DMS114 treated with DMSO at 0.1 percent for 48 hours (cell line): ENCODE measurements around the gene GRHL1.
"Not testable (repeated sequence)": the region's sequence is repeated elsewhere in the genome, so short reads cannot be mapped to it uniquely, and the experiment has no call there.

Experiments
- DNase-seq: peaks from one replicate; lab custom pipeline; 2025; ENCODE audit not compliant: unreplicated experiment; lab: John Stamatoyannopoulos, UW

Gene GRHL1

DNA sequence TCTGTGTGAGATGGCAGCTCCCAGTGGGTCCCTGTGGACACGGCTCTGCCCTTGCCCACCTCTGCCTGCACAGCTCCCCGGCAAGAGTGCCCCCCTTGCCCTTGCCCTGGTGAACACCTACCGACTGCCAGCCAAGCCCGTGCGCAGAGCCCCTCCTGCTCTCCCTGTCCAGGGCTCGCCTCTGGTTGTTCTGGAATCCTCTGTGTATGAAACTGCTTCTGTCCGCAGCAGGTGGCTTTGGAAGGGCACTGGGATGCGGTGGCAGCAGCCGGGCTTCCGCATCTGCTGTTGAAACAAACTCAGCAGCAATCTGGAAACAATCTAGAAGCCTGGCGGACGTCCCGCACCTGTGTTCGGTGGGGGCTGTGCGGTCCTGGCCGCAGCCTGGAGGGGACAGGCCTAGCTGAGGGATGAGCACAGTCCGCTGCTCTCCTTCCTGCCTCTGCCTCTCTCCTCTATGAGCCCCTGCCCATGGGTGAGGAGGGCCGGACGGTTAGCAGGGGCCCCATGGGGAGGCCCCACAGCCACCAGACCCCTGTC, 57.8 kb downstream of the GRHL1 start:
- no peak for DNase-seq

DNA sequence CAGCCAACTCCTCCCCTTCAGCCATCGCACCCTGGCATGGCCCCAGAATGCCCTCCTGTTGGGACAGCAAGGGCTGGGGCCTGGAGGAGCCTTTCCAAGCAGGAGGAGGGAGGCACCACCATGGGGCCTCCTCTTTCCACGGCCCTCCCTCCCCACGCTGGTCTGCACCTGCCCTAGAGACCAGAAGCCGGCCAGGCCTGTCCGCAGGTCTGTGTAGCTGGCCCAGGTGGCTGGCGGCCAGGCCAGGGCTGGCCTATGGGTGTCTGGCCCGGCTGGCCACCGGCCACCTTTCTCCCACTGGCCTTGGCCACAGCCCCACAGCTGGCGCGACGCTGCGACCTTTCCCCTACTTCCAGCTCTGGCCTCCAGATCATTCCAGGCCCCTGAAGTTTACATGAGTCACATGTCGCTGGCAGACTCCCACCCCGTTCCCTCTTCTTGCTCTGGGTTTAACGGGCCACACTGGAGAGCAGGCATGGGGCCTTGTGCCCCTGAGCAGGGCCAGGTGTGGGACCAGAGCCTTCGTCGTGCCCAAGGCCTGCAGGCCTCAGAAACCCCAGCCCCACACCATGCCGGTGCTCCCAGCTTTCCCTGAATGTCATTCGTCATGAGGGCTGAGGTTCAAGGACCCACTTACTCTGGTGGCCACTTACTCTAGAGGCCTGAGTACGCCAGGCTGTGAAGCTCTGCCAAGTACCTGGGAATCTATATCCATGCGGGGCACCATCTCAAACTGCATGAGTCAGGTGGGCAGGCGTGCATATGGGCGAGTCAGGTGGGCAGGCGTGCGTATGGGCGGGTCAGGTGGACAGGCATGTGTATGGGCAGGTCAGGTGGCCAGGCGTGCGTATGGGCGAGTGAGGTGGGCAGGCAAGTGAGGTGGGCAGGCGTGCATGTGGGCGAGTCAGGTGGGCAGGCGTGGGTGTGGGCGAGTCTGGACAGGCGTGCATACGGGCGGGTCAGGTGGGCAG, 58.6 kb downstream of the GRHL1 start:
- DNase-seq: no peak

DNA sequence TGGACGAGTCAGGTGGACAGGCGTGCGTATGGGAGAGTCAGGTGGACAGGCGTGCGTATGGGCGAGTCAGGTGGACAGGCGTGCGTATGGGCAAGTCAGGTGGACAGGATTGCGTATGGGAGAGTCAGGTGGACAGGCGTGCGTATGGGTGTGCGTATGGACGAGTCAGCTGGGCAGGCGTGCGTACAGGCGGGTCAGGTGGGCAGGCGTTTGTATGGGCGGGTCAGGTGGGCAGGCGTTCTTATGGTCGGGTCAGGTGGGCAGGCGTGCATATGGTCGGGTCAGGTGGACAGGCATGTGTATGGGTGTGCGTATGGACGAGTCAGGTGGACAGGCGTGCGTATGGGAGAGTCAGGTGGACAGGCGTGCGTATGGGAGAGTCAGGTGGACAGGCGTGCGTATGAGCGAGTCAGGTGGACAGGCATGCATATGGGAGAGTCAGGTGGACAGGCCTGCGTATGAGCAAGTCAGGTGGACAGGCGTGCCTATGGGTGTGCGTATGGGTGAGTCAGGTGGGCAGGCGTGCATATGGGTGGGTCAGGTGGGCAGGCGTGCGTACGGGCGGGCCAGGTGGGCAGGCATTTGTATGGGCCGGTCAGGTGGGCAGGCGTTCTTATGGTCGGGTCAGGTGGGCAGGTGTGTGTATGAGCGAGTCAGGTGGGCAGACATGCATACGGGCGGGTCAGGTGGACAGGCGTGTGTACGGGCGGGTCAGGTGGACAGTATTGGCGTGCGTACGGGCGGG, 59.5 kb downstream of the GRHL1 start:
- DNase-seq: not testable (repeated sequence)

DNA sequence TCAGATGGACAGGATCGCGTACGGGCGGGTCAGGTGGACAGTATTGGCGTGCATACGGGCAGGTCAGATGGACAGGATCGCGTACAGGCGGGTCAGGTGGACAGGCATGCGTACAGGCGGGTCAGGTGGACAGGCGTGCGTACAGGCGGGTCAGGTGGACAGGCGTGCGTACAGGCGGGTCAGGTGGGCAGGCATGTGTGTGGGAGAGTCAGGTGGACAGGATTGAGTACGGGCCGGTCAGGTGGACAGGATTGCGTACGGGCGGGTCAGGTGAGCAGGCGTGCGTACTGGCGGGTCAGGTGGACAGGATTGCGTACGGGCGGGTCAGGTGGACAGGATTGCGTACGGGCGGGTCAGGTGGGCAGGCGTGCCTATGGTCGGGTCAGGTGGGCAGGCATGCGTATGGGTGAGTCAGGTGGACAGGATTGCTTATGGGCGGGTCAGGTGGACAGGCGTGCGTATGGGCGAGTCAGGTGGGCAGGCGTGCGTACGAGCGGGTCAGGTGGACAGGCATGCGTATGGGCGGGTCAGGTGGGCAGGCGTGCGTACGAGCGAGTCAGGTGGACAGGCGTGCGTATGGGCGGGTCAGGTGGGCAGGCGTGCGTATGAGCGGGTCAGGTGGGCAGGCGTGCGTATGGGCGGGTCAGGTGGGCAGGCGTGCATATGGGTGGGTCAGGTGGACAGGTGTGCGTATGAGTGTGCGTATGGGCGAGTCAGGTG, 60.3 kb downstream of the GRHL1 start:
- not testable (repeated sequence) for DNase-seq

DNA sequence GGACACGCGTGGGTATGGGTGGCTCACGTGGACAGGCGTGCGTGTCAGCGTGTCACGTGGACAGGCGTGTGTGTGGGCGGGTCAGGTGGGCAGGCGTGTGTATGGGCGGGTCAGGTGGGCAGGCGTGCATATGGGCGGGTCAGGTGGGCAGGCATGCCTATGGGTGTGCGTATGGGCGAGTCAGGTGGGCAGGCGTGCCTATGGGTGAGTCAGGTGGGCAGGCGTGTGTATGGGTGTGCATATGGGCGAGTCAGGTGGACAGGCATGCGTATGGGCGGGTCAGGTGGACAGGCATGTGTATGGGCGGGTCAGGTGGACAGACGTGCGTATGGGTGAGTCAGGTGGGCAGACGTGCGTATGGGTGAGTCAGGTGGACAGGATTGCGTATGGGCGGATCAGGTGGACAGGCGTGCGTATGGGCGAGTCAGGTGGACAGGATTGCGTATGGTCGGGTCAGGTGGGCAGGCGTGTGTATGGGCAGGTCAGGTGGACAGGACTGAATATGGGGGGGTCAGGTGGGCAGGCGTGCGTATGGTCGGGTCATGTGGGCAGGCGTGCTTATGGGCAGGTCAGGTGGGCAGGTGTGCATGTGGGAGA, 61.0 kb downstream of the GRHL1 start:
- DNase-seq: not testable (repeated sequence)

DNA sequence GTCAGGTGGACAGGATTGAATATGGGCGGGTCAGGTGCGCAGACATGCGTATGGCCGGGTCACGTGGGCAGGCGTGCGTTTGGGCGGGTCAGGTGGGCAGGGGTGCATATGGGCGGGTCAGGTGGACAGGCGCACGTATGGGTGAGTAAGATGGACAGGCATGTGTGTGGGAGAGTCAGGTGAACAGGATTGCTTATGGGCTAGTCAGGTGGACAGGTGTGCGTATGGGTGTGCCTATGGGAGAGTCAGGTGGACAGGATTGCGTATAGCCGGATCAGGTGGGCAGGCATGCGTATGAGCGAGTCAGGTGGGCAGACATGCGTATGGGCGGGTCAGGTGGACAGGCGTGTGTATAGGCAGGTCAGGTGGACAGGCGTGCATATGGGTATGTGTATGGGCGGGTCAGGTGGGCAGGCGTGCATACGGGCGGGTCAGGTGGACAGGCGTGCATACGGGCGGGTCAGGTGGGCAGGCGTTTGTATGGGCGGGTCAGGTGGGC, 61.5 kb downstream of the GRHL1 start:
- DNase-seq: no peak

DNA sequence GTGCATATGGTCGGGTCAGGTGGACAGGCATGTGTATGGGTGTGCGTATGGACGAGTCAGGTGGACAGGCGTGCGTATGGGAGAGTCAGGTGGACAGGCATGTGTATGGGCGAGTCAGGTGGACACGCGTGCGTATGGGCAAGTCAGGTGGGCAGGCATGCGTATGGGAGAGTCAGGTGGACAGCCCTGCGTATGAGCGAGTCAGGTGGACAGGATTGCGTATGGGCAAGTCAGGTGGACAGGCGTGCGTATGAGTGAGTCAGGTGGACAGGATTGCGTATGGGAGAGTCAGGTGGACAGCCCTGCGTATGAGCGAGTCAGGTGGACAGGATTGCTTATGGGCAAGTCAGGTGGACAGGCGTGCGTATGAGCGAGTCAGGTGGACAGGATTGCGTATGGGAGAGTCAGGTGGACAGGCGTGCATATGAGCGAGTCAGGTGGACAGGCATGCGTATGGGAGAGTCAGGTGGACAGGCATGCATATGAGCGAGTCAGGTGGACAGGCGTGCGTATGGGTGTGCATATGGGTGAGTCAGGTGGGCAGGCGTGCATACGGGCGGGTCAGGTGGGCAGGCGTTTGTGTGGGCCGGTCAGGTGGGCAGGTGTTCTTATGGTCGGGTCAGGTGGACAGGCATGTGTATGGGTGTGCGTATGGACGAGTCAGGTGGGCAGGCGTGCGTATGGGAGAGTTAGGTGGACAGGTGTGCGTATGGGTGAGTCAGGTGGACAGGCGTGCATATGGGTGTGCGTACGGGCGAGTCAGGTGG, 62.3 kb downstream of the GRHL1 start:
- not testable (repeated sequence) for DNase-seq

DNA sequence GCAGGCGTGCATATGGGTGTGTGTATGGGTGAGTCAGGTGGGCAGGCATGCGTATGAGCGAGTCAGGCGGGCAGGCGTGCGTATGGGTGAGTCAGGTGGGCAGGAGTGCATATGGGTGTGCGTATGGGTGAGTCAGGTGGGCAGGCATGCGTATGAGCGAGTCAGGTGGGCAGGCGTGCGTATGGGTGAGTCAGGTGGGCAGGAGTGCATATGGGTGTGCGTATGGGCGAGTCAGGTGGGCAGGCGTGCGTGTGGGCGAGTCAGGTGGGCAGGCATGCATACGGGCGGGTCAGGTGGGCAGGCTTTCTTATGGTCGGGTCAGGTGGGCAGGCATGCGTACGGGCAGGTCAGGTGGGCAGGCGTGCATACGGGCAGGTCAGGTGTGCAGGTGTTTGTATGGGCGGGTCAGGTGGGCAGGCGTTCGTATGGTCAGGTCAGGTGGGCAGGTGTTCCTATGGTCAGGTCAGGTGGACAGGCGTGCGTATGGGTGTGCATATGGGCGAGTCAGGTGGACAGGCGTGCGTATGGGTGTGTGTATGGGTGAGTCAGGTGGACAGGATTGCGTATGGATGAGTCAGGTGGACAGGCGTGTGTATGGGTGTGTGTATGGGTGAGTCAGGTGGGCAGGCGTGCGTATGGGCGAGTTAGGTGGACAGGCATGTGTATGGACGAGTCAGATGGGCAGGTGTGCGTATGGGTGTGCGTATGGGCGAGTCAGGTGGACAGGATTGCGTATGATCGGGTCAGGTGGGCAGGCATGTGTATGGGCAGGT, 63.1 kb downstream of the GRHL1 start:
- DNase-seq: no peak

DNA sequence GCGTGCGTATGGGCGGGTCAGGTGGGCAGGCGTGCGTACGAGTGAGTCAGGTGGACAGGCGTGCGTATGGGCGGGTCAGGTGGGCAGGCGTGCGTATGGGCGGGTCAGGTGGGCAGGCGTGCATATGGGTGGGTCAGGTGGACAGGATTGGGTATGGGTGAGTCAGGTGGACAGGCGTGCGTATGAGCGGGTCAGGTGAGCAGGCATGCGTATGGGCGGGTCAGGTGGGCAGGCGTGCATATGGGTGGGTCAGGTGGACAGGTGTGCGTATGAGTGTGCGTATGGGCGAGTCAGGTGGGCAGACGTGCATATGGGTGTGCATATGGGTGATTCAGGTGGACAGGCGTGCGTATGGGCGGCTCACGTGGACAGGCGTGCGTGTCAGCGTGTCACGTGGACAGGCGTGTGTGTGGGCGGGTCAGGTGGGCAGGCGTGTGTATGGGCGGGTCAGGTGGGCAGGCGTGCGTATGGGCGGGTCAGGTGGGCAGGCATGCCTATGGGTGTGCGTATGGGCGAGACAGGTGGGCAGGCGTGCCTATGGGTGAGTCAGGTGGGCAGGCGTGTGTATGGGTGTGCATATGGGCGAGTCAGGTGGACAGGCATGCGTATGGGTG, 64.0 kb downstream of the GRHL1 start:
- not testable (repeated sequence) for DNase-seq

DNA sequence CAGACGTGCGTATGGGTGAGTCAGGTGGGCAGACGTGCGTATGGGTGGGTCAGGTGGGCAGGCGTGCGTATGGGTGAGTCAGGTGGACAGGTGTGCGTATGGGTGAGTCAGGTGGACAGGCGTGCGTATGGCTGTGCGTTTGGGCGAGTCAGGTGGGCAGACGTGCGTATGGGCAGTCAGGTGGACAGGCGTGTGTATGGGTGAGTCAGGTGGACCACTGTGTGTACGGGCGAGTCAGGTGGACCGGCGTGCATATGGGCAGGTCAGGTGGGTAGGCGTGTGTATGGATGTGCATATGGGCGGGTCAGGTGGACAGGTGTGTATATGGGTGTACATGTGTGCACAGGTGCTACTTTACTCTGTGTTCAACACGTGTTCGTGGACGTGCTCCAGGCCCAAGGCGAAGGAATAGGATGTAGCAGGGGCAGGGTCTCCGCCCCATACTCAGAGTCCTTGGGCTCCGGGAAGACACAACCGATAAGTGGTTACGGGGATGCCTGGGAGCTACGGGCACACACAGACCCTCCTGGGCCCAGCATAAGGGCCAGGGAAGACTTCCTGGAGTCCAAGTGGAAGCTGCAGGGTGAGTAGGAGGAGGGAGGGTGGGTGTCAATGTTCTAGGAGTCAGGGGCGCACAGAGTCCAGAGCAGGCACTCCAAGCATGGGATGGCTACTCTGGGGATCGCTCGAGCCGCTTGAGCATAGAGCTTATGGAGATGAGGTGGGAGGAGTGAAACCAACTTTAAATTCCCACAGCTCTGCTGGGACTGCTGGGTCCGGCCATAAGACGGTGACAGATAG, 64.7 kb downstream of the GRHL1 start:
- DNase-seq: no peak

DNA sequence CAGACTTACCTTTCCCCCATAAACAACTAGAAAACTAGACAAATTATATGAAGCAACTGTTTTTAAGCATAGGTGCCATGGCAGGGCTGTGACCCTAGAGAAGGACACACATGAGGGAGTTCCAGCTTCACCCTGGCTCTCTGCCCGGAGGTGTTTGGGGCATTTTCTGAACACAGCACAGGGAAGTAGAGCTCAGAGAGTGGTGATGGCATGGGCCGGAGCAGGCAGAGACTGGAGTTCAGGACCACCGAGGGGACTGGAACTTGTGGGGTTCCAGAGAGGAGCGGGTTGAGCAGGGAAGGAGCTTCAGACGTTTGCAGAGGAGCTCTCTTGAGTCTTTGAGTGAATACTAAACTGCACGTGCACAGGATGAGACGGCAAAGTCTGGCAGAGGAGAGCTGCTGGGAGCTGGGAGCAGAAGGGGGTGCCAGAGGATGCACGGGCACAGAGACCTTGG, 65.3 kb downstream of the GRHL1 start:
- no peak for DNase-seq

DNA sequence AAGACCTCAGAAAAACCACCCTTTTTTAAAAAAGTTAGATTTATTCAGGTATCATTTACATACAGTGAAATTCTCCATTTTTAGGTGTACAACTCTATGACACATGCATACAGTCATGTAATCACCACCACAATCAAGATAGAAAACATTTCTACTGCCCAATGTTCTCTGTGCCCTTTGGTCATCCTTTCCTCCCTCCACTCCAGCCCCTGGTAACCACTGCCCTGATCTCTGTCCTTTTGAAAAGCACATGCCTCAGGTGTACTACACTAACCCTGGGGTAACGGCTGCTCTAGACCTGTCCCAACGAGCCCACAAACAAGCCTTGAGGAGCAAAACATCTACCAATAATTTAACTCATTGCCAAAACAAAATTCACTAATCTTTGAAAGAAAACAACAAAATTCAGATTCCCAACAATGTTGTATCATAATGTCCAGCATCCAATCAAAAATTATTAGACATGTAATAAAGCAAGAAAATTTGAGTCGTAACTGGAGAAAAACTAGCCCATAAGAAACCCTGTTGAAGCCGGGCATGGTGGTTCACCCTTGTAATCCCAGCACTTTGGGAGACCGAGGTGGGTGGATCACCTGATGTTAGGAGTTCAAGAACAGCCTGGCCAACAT, 65.9 kb downstream of the GRHL1 start:
- DNase-seq: no peak

DNA sequence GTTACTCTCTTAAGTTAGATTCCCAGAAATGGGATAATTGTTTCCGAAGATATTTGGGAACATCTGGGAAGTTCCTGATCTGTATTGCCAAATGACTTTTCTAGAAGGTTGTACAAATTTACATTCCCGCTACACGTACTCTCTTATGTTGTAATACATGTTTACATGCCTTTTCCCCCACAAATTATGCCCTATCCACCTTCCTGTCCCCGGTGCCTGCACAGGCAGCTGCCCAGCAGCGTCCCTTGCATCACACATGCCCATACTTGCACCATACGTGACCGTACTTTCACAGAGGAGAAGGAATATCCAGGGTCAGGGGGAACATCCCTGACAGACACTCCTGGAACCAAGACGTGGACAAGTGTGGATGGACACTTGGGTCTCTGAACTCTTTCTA, 67.7 kb downstream of the GRHL1 start:
- DNase-seq: no peak

DNA sequence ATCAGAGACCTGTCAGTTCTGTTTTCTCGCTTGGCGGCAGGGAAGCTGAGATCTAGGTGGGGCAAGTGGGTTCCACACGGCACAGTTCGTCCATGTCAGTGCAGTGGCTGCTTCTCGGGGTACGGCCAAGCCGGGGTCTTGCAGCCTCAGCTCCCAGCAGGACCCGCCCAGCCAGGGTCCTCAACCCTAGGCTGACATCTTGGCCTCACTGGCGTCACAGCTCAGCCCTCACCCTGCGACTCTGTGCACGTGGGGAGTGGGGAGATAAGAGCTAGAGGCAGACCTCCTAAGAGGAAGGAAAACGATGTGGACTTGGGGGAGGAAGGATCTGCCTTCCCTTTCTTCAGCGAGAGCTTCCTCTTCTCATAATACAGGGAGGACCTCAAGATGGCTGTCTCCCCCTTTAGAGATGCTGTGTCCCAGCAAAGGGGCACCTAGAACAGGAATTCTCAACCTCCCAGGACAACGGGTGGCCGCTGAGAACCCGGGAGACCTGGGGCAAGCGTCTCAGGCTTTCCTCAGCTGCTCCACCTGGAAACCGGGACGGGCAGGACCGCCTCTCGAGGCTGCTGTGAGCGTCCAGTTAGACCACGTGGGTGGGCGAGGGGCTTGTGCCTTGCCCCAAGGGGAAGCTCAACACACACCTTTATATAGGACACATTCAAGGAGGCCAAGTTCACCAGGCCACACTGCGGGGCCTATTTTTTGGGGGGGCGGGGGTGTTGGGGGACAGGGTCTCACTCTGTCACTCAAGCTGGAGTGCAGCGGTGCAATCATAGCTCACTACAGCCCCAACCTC, 68.3 kb downstream of the GRHL1 start:
- DNase-seq: no peak

DNA sequence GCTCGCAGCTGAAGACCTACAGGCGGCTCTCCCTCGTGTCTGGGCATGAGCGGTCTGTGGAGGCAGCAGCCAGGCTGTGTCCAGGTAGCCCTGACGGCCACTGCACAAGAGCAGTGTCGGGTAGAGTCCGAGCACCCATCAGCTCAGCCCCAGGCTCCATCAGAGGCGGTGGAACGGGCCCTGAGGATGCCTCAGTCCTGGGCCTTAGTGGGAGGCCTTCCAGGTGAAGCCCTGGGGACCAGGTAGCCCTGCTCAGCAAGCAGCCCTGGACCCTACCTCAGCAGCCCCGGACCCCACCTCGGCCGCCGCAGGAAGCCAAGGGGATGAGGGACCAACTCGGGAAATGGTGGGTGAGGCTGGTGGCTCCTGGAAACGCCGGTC, 70.5 kb downstream of the GRHL1 start:
- no peak for DNase-seq

DNA sequence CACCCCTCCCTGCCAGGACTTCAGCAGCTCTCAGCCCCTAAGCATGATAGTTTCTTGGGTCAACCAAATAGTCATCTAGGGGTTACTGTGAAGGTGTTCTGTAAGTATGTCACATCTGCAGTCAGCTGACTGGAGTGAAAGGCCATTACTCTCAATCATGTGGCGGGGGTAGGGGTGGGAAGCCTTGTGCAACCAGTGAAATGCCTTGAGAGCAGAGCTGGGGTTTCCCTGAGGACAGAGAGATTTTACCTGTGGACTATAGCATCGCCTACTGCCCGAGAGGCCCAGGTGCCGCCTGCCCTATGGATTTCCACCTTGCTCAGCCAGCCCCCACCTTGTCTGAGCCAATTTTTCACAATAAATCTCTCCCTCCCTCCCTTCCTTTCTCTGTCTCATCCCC, 71.0 kb downstream of the GRHL1 start:
- no peak for DNase-seq
